H1 (cell line): ENCODE results near the gene ERC1. TPM values are rescaled to one million over a fixed set of nuclear protein-coding genes. Genes with fewer than 3 reads are reported as not detected.

Experiments
- CTCF ChIA-PET: fragments of 300-600 bp; sonication (Branson Sonifier 250); formaldehyde crosslinking; loops from one replicate; lab custom pipeline; 2021; ENCODE audit not compliant: partially characterized antibody; lab: Charles Lee
- POLR2A ChIA-PET: fragments of 300-600 bp; sonication (Branson Sonifier 250); formaldehyde crosslinking; loops from one replicate; lab custom pipeline; 2021; ENCODE audit warnings: inconsistent platforms; ENCODE audit not compliant: partially characterized antibody; lab: Charles Lee
- DNase-seq, 2 experiments: peaks; one replicate each; pipeline versions ENCODE4 v3.0.0 to v3.0.0-alpha.2; 2010 to 2022; ENCODE audit warnings: low spot score in 2 of 2, low read depth in 1 of 2, mixed read lengths in 1 of 2
- FAIRE-seq: peaks from 2 replicates; lab custom pipeline; 2011; peaks lifted over from hg19 to GRCh38; lab: Jason Lieb, UNC
- H2AFZ ChIP-seq: 2 replicates; pipeline ENCODE4 v1.8.1; 2012; ENCODE audit warnings: low read length, inconsistent platforms
- H2AK5ac ChIP-seq: 2 replicates; pipeline ENCODE4 v1.6.1; 2013; ENCODE audit warnings: low read depth, low read length
- H2BK120ac ChIP-seq: replicated peaks from 2 replicates; pipeline ENCODE3; 2013; ENCODE audit warnings: low read depth, low read length, inconsistent platforms
- H2BK12ac ChIP-seq: 2 replicates; pipeline ENCODE4 v1.6.1; 2013; ENCODE audit warnings: low read depth, low read length
- H2BK15ac ChIP-seq: 2 replicates; pipeline ENCODE4 v1.6.1; 2013; ENCODE audit warnings: low read length
- H2BK20ac ChIP-seq: 2 replicates; pipeline ENCODE4 v1.6.1; 2013; ENCODE audit warnings: low read length
- H2BK5ac ChIP-seq: 2 replicates; pipeline ENCODE4 v1.6.1; 2013; ENCODE audit warnings: low read depth, low read length
- H3K14ac ChIP-seq: 2 replicates; pipeline ENCODE4 v1.6.1; 2013; ENCODE audit warnings: inconsistent platforms; ENCODE audit not compliant: insufficient read length
- H3K18ac ChIP-seq: 2 replicates; pipeline ENCODE4 v1.6.1; 2013; ENCODE audit warnings: low read length; ENCODE audit errors: extremely low read depth
- H3K23ac ChIP-seq: 2 replicates; pipeline ENCODE4 v1.6.1; 2013; ENCODE audit warnings: inconsistent platforms; ENCODE audit not compliant: insufficient read length
- H3K23me2 ChIP-seq: 2 replicates; pipeline ENCODE4 v1.6.1; 2013; ENCODE audit warnings: low read depth, low read length
- H3K27ac ChIP-seq: 2 replicates; pipeline ENCODE4 v1.6.1; 2011; ENCODE audit warnings: low read depth, low read length, inconsistent platforms
- H3K27me3 ChIP-seq, 4 experiments: replicated peaks in 1 of 4; 1 replicate in 1 of 4; 2 replicates in 3 of 4; pipeline versions ENCODE4 v1.6.1 to v1.8.1; 2011 to 2013; ENCODE audit warnings: low read length in 3 of 4, mild to moderate bottlenecking in 3 of 4, inconsistent platforms in 2 of 4, mixed read lengths in 2 of 4, moderate library complexity in 1 of 4; ENCODE audit not compliant: control insufficient read depth in 3 of 4, insufficient read depth in 3 of 4; ENCODE audit errors: extremely low read depth in 1 of 4
- H3K36me3 ChIP-seq, 4 experiments: 2 replicates each; pipeline versions ENCODE4 v1.6.1 to v1.8.1; 2011 to 2013; ENCODE audit warnings: mild to moderate bottlenecking in 4 of 4, low read length in 3 of 4, moderate library complexity in 2 of 4, control low read depth in 1 of 4, inconsistent platforms in 1 of 4; ENCODE audit not compliant: insufficient read depth in 4 of 4, control insufficient read depth in 2 of 4
- H3K4ac ChIP-seq: replicated peaks from 2 replicates; pipeline ENCODE3; 2013; ENCODE audit warnings: low read length, low read depth, mixed read lengths, inconsistent platforms; ENCODE audit not compliant: insufficient read length
- H3K4me1 ChIP-seq, 4 experiments: replicated peaks in 1 of 4; 1 replicate in 1 of 4; 2 replicates in 3 of 4; pipeline versions ENCODE4 v1.6.1 to v1.8.1; 2011 to 2013; ENCODE audit warnings: low read length in 3 of 4, inconsistent platforms in 2 of 4, mixed read lengths in 1 of 4; ENCODE audit not compliant: insufficient read depth in 4 of 4, control insufficient read depth in 3 of 4
- H3K4me2 ChIP-seq, 2 experiments: 2 replicates each; pipeline versions ENCODE4 v1.6.1 to v1.8.1; 2011 to 2013; ENCODE audit warnings: low read depth in 2 of 2, low read length in 2 of 2, control low read depth in 1 of 2, inconsistent platforms in 1 of 2, mild to moderate bottlenecking in 1 of 2; ENCODE audit not compliant: insufficient read depth in 1 of 2
- H3K4me3 ChIP-seq, 4 experiments: fragments of 200-600, 300-600 bp in 1 of 4; sonication (generic), shearing (Covaris generic), sonication (Bioruptor Twin) in 1 of 4; 2 replicates each; pipeline versions ENCODE4 v1.5.1 to v1.8.1; 2011 to 2016; ENCODE audit warnings: low read length in 4 of 4, low read depth in 3 of 4, control low read depth in 2 of 4, inconsistent platforms in 2 of 4, mild to moderate bottlenecking in 2 of 4, mixed read lengths in 1 of 4, moderate library complexity in 1 of 4; ENCODE audit not compliant: insufficient read depth in 2 of 4; ENCODE audit errors: extremely low read depth in 1 of 4
- H3K56ac ChIP-seq: replicated peaks from 2 replicates; pipeline ENCODE3; 2013; ENCODE audit warnings: low read depth, mild to moderate bottlenecking, mixed read lengths, low read length, inconsistent platforms; ENCODE audit not compliant: insufficient read length
- H3K79me1 ChIP-seq: 2 replicates; pipeline ENCODE4 v1.6.1; 2013; ENCODE audit warnings: low read depth, low read length, control low read depth
- H3K79me2 ChIP-seq, 2 experiments: 2 replicates each; pipeline versions ENCODE4 v1.6.1 to v1.8.1; 2012 to 2013; ENCODE audit warnings: low read length in 2 of 2, mild to moderate bottlenecking in 2 of 2, inconsistent platforms in 1 of 2; ENCODE audit not compliant: insufficient read depth in 2 of 2, control insufficient read depth in 1 of 2
- H3K9ac ChIP-seq, 4 experiments: replicated peaks in 1 of 4; 1 replicate in 1 of 4; 2 replicates in 3 of 4; pipeline versions ENCODE4 v1.6.1 to v1.8.1; 2011 to 2013; ENCODE audit warnings: low read depth in 3 of 4, low read length in 3 of 4, control low read depth in 2 of 4, mild to moderate bottlenecking in 2 of 4, moderate library complexity in 2 of 4, inconsistent platforms in 1 of 4; ENCODE audit errors: extremely low read depth in 1 of 4
- H3K9me3 ChIP-seq, 2 experiments: 2 replicates each; pipeline versions ENCODE4 v1.6.1 to v1.8.1; 2012 to 2013; ENCODE audit warnings: mild to moderate bottlenecking in 2 of 2, moderate library complexity in 2 of 2, control low read depth in 1 of 2, inconsistent platforms in 1 of 2, low read depth in 1 of 2, low read length in 1 of 2, mixed read lengths in 1 of 2; ENCODE audit not compliant: insufficient read depth in 2 of 2
- H4K20me1 ChIP-seq, 2 experiments: replicated peaks in 1 of 2; 2 replicates each; pipeline versions ENCODE3 to v1.8.1; 2011 to 2013; ENCODE audit warnings: inconsistent platforms in 2 of 2, low read length in 2 of 2, mild to moderate bottlenecking in 1 of 2; ENCODE audit not compliant: insufficient read depth in 2 of 2, control insufficient read depth in 1 of 2
- H4K5ac ChIP-seq: 2 replicates; pipeline ENCODE4 v1.6.1; 2013; ENCODE audit warnings: low read length, low read depth, mixed read lengths, inconsistent platforms; ENCODE audit not compliant: insufficient read length
- H4K8ac ChIP-seq: 2 replicates; pipeline ENCODE4 v1.8.0; 2013; ENCODE audit warnings: mild to moderate bottlenecking, moderate library complexity, low read length, inconsistent platforms; ENCODE audit not compliant: insufficient read depth; ENCODE audit errors: extremely low read depth
- H4K91ac ChIP-seq: replicated peaks from 2 replicates; pipeline ENCODE3; 2013; ENCODE audit warnings: low read length, mixed read lengths, inconsistent platforms; ENCODE audit not compliant: insufficient read length
- BCL11A ChIP-seq, 2 experiments: IDR thresholded peaks; one replicate each; pipeline ENCODE4 v1.6.1; 2011; ENCODE audit warnings: low read depth in 2 of 2, low read length in 2 of 2, mild to moderate bottlenecking in 2 of 2
- FOSL1 ChIP-seq: IDR thresholded peaks from 2 replicates; pipeline ENCODE4 v1.6.1; 2011; ENCODE audit warnings: mild to moderate bottlenecking, low read depth, low read length, moderate library complexity; ENCODE audit not compliant: insufficient read depth
- PHF8 ChIP-seq: fragments of 200-600 bp; sonication (generic); conservative IDR thresholded peaks from 2 replicates; pipeline ENCODE4 v1.7.1; 2012; ENCODE audit warnings: low read depth, mild to moderate bottlenecking, inconsistent platforms, low read length, moderate library complexity
- TAF1 ChIP-seq: IDR thresholded peaks from 2 replicates; pipeline ENCODE4 v1.6.1; 2011; ENCODE audit warnings: mild to moderate bottlenecking, low read depth, low read length
- TCF12 ChIP-seq: IDR thresholded peaks from 2 replicates; pipeline ENCODE4 v1.6.1; 2011; ENCODE audit warnings: low read depth, mild to moderate bottlenecking, low read length
- YY1 ChIP-seq: IDR thresholded peaks from 2 replicates; pipeline ENCODE4 v1.6.1; 2011; ENCODE audit warnings: low read depth, mild to moderate bottlenecking, low read length
- WGBS, 2 experiments: shearing (Covaris generic) in 1 of 2; methylation state at CpG; one replicate each; pipeline versions ENCODE4 v1.1.6 to v1.1.7; 2013 to 2015; ENCODE audit warnings: low lambda C conversion rate in 2 of 2, mixed read lengths in 2 of 2, inconsistent platforms in 1 of 2, low coverage in 1 of 2, missing lambda C conversion rate in 1 of 2; ENCODE audit not compliant: insufficient replicate concordance in 2 of 2, insufficient coverage in 1 of 2, insufficient read length in 1 of 2; ENCODE audit errors: extremely low coverage in 1 of 2, missing lambda C conversion rate in 1 of 2; 5-methylcytosine and 5-hydroxymethylcytosine counted together
- polyA plus RNA-seq, 7 experiments: library from polyadenylated mRNA; depleted of rRNA in 3 of 7; stranded (reverse) in 5 of 7; unstranded in 2 of 7; fragments of >200 nt in 5 of 7; fragments of 200-250 nt in 2 of 7; gene quantifications; 1 replicate in 5 of 7; 2 replicates in 1 of 7; 4 replicates in 1 of 7; pipeline versions ENCODE4 v1.2.1 to v1.2.3, GENCODE V29; 2011 to 2013; ENCODE audit warnings: missing spikeins in 2 of 7, mixed read lengths in 2 of 7
- total RNA-seq: library from RNA; stranded (reverse); fragmentation: NEBNext Ultra II Directional; extraction: Animal tissue kit (Norgen Biotek cat#: 25700); gene quantifications from 2 replicates; pipeline ENCODE4 v1.2.1, GENCODE V29; 2021

Gene ERC1
- total and polyA plus RNA-seq, 2 of the 8 experiments (the other 6 are each of a cell fraction or from before 2014, with no cell fraction given), result 7.8 to 45.7 TPM

DNA sequence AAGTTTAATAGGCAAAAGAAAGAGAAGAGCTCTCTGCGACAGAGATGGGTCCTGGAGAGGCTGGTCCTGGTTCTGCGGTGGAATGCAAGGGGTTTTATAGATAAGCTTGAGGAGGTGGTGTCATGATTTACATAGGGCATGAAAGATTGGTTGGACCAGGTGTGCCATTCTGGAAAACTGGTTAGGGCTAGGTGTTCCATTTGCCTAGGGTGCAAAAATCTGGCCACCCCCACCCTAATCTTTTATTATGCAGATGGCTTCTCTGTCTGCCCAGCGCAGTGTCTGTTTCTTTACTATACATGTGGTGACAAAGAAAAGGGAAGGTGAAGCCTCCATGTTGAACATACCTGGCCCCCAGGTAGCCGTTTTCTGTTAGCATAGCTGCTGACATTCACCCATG is 65.4 kb downstream of the ERC1 start:
- H2BK120ac ChIP-seq, result no peak overlapping the region
- 0 out of 2 replicates have a peak overlapping the region, but pooled peaks have one; percentile 43 for H2BK20ac ChIP-seq
- H3K79me2 ChIP-seq, result peaks cover 0 to 24% of the 10 kb centered on the region in 2 experiments; a peak in 3 of 4 replicates
- peak overlapping the region; percentile 16 to 43 for H3K4me2 ChIP-seq
- peak overlapping the region; percentile 71 for H3K18ac ChIP-seq
- H3K4ac ChIP-seq, result no peak overlapping the region
- H3K9ac ChIP-seq, result no peak overlapping the region
- H2AFZ ChIP-seq, result no peak overlapping the region
- peak overlapping the region; percentile 94 for H2BK12ac ChIP-seq
- no peak overlapping the region for H4K8ac ChIP-seq
- CTCF ChIA-PET, result interaction anchor here (0.6 to 2.3 kb wide), 2 partner anchors 36 to 76 kb away, joined by 3 to 8 read pairs; no protein-coding TSS in a partner anchor
- H3K23me2 ChIP-seq, result no peaks in the 10 kb centered on the region
- no peaks in the 10 kb centered on the region for H3K27me3 ChIP-seq
- no peak overlapping the region for H2AK5ac ChIP-seq
- no peak overlapping the region for H4K91ac ChIP-seq
- H4K5ac ChIP-seq, result no peak overlapping the region
- H2BK5ac ChIP-seq, result peak overlapping the region; percentile 88
- H3K14ac ChIP-seq, result no peak overlapping the region
- TF ChIP-seq YY1 (0 out of 2 replicates have a peak, but pooled peaks have one; percentile 56), TCF12 (0 out of 2 replicates have a peak, but pooled peaks have one; percentile 35), TAF1 (0 out of 2 replicates have a peak, but pooled peaks have one; percentile 15), BCL11A (IDR thresholded peaks at IDR 0.05; ENCODE audit: low read depth in 2 of 2, low read length in 2 of 2) (no peak), PHF8 (no peak), FOSL1 (no peak)
- TF ChIP-seq, all 59 proteins: peak for 3
- Histone ChIP-seq H3K79me1 (no peaks in the 10 kb centered on the region; the same call in 1 of the 2 replicates), H3K36me3 (no peaks in the 10 kb centered on the region; a peak in 1 of 8 replicates), H3K4me1 (peaks cover 6 to 23% (median 13%) of the 10 kb centered on the region in 4 experiments), H3K27ac (peak overlapping the region; percentile 67; the same call in 1 of the 2 replicates), H3K4me3 (peak overlapping the region in 1 of 4 experiments; percentile 33; a peak in 1 of 8 replicates), H3K56ac (no peak overlapping the region), H2BK15ac (no peak overlapping the region), H4K20me1 (no peaks in the 10 kb centered on the region), H3K9me3 (0 out of 4 replicates have a peak, but pooled peaks cover 0 to 3% of the 10 kb centered on the region in 2 experiments), H3K23ac (no peak overlapping the region)
- 16% methylated on average over 4 of the region's 4 CpGs; no CpG with 5 or more reads in 1 of the 2 experiments for WGBS, 2 experiments
- DNase-seq (peak; percentile 5 to 54), FAIRE-seq (peak; percentile 13)
- POLR2A ChIA-PET, result interaction anchor here (0.6 to 1.8 kb wide), 2 partner anchors 26 to 320 kb away, joined by 3 to 4 read pairs; no protein-coding TSS in a partner anchor
